ENCODE results near the gene CLEC4D.
"Not testable (repeated sequence)": the region's sequence is repeated elsewhere in the genome, so short reads cannot be mapped to it uniquely, and the experiment has no call there.

CLEC4D gene

DNA sequence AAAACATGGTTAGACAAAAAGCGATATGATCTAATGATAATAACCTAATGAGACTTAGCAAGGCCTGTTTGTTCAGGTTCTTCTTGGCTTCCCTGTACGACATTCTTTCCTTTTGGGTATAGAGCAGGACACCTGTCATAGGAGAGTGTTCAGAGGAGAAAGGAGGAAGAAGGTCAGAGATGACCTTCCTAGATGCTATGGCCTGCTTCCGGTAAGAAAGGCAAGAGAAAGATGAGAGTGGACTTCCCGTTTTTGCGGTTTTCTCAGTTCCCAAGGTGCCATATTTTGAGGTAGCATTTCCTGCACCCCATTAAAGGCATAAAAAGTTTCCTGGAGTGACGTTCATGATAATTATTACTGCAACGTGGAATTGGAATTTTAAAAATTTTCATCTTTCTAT lies 18.7 kb downstream of the CLEC4D start:
- no peak overlapping the region for H3K4me3 ChIP-seq (ENCODE audit: extremely low read depth, insufficient read depth, low read length, poor library complexity, severe bottlenecking)
- 94 to 100% methylated on average over 2 to 5 of the region's 7 CpGs for WGBS, 2 experiments (ENCODE audit: insufficient coverage in 2 of 2)

DNA sequence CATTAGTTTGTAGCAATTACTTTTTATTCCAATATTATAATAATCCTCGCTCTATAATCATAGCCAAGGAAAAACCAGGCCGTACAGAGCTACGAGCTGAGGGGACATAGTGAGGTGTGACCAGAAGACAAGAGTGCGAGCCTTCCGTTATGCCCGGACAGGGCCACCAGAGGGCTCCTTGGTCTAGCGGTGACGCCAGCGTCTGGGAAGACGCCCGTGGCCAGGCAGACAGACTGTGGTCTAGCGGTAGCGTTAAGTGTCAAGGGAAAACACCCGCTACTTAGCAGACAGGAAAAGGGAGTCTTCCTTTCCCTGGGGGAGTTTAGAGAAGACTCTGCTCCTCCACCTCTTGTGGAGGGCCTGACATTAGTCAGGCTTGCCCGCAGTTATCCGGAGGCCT lies 24.5 kb downstream of the CLEC4D start:
- not testable (repeated sequence) for H3K36me3 ChIP-seq (ENCODE audit: control insufficient read depth, insufficient read depth, low read length); H3K27ac ChIP-seq (ENCODE audit: low read depth, low read length, severe bottlenecking); H3K4me1 ChIP-seq (ENCODE audit: control insufficient read depth, insufficient read depth, low read length, poor library complexity, severe bottlenecking); H3K4me3 ChIP-seq (ENCODE audit: extremely low read depth, insufficient read depth, low read length, poor library complexity, severe bottlenecking); H3K9me3 ChIP-seq (ENCODE audit: control insufficient read depth, low read length)
- 93% methylated on average over 7 of the region's 16 CpGs; no CpG with 5 or more reads in 1 of the 2 experiments for WGBS, 2 experiments (ENCODE audit: insufficient coverage in 2 of 2)

More for the DNA sequence above, 18.7 kb downstream of the CLEC4D start:
- Histone ChIP-seq H3K9me3 (ENCODE audit: control insufficient read depth, low read length) (no peaks in the 10 kb centered on the region), H3K4me1 (ENCODE audit: control insufficient read depth, insufficient read depth, low read length, poor library complexity, severe bottlenecking) (no peaks in the 10 kb centered on the region), H3K36me3 (ENCODE audit: control insufficient read depth, insufficient read depth, low read length) (no peaks in the 10 kb centered on the region), H3K27ac (ENCODE audit: low read depth, low read length, severe bottlenecking) (no peak overlapping the region)

DNA sequence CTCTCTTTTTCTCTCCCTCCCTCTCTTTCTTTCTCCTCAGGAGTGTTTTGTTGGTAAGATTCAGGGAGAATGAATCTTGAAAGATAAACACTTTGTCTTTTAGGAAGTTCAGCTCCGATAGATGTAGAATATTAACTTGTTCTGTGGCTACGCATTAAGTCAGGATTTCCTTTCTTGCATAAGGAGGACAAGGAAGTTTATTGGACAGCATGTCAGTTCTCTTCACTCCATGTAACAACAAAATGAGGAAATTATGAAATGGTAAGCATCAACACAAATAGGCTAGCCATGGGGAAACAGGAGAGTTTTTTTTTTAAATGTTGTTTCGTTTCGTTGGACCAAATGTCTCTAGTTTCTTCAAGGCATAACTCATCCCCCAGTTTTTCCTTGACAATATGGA lies 27.5 kb downstream of the CLEC4D start, which contains the start of gene CLEC4E:
Gene CLEC4E (minus strand): TSS at position 75 of the 400 bp plus-strand sequence. CDS start 108 bp downstream, outside the sequence.
- H3K27ac ChIP-seq (ENCODE audit: low read depth, low read length, severe bottlenecking); H3K36me3 ChIP-seq (ENCODE audit: control insufficient read depth, insufficient read depth, low read length); H3K9me3 ChIP-seq (ENCODE audit: control insufficient read depth, low read length); H3K4me1 ChIP-seq (ENCODE audit: control insufficient read depth, insufficient read depth, low read length, poor library complexity, severe bottlenecking); H3K4me3 ChIP-seq (ENCODE audit: extremely low read depth, insufficient read depth, low read length, poor library complexity, severe bottlenecking): not testable (repeated sequence)
- no CpG with 5 or more reads among the region's 4 CpGs for WGBS, 2 experiments (ENCODE audit: insufficient coverage in 2 of 2)

DNA sequence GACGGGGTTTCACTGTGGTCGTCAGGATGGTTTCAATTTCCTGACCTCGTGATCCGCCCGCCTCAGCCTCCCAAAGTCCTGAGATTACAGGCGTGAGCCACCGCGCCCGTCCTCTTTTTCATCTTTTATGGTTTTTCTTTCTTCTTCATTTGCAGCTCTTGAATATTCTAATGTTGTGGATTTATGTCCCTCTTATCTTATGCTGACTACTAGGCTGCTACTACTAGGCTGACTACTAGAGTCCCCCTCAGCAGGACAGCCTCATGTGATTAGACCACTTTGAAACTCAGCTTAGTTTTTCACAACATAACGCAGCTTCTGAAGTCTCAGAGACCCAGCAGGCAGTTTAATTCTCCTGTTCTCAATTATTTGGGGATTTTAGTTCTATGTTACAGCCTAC lies 28.3 kb downstream of the CLEC4D start:
- Histone ChIP-seq H3K36me3 (ENCODE audit: control insufficient read depth, insufficient read depth, low read length) (no peaks in the 10 kb centered on the region), H3K9me3 (ENCODE audit: control insufficient read depth, low read length) (no peaks in the 10 kb centered on the region), H3K4me3 (ENCODE audit: extremely low read depth, insufficient read depth, low read length, poor library complexity, severe bottlenecking) (no peak overlapping the region), H3K27ac (ENCODE audit: low read depth, low read length, severe bottlenecking) (no peak overlapping the region), H3K4me1 (ENCODE audit: control insufficient read depth, insufficient read depth, low read length, poor library complexity, severe bottlenecking) (no peaks in the 10 kb centered on the region)
- 96% methylated on average over 8 of the region's 10 CpGs; no CpG with 5 or more reads in 1 of the 2 experiments for WGBS, 2 experiments (ENCODE audit: insufficient coverage in 2 of 2)

DNA sequence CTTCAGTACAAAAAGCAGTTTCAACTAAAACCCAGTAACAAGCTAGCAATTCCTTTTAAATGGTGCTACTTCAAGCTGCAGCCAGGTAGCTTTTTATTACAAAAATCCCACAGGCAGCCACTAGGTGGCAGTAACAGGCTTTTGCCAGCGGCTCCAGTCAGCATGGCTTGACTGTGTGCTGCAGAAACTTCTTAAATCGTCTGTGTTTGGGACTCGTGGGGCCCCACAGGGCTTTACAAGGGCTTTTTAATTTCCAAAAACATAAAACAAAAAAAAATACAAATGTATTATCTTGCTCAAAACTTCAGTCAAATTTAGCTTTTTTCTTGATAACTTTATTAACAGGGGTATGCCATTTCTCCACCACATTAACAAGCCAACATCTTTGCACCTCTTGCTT lies 31.0 kb downstream of the CLEC4D start:
- 0% methylated on average over 2 of the region's 3 CpGs; no CpG with 5 or more reads in 1 of the 2 experiments for WGBS, 2 experiments (ENCODE audit: insufficient coverage in 2 of 2)
- H3K27ac ChIP-seq (ENCODE audit: low read depth, low read length, severe bottlenecking) = no peak overlapping the region
- no peaks in the 10 kb centered on the region for H3K9me3 ChIP-seq (ENCODE audit: control insufficient read depth, low read length)
- no peak overlapping the region for H3K4me3 ChIP-seq (ENCODE audit: extremely low read depth, insufficient read depth, low read length, poor library complexity, severe bottlenecking)
- H3K36me3 ChIP-seq (ENCODE audit: control insufficient read depth, insufficient read depth, low read length) = no peaks in the 10 kb centered on the region
- no peaks in the 10 kb centered on the region for H3K4me1 ChIP-seq (ENCODE audit: control insufficient read depth, insufficient read depth, low read length, poor library complexity, severe bottlenecking)

DNA sequence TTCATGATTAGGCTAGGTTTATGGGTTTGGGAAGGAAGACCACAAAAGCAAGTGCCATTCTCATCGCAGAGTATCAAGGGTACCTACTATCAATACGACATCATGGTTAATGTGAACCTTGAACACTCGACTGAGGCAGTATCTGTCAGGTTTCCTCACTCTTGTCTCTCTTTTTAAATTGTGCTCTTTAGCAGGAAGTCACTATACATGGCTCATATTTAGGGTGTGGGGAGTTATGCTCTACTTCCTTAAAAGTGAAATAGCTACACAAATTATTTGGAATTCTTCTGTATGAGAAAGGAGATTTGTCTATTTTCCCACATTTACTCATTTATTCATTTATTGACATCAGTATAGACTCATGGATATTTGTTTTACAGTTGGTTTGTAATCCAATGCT lies 33.3 kb downstream of the CLEC4D start:
- 89 to 90% methylated on average over 2 of the region's 3 CpGs for WGBS, 2 experiments (ENCODE audit: insufficient coverage in 2 of 2)
- H3K9me3 ChIP-seq (ENCODE audit: control insufficient read depth, low read length) = no peaks in the 10 kb centered on the region

DNA sequence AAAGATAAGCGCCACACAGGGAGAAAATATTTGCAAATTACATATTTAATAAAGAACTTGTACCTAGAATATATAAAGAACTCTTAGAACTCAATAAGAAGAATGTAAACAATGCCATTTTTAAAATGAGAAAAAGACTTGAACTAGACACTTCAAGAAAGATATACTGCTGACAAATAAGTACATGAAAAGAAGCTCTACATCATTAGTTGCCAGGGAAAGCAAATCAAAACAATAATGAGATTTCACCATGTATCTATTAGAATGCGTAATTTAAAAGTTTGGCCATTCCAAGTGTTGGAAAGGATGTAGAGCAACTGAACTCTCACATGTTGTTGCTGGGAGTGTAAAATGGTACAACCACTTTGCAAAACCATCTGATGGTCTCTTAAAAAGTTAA lies 34.3 kb downstream of the CLEC4D start:
- H3K4me3 ChIP-seq (ENCODE audit: extremely low read depth, insufficient read depth, low read length, poor library complexity, severe bottlenecking) = no peak overlapping the region
- no peaks in the 10 kb centered on the region for H3K36me3 ChIP-seq (ENCODE audit: control insufficient read depth, insufficient read depth, low read length)
- no peak overlapping the region for H3K27ac ChIP-seq (ENCODE audit: low read depth, low read length, severe bottlenecking)
- no CpG with 5 or more reads among the region's 2 CpGs for WGBS, 2 experiments (ENCODE audit: insufficient coverage in 2 of 2)
- H3K4me1 ChIP-seq (ENCODE audit: control insufficient read depth, insufficient read depth, low read length, poor library complexity, severe bottlenecking) = no peaks in the 10 kb centered on the region
- H3K9me3 ChIP-seq (ENCODE audit: control insufficient read depth, low read length) = no peaks in the 10 kb centered on the region

More for the DNA sequence above, 33.3 kb downstream of the CLEC4D start:
- H3K27ac ChIP-seq (ENCODE audit: low read depth, low read length, severe bottlenecking) = no peak overlapping the region
- H3K36me3 ChIP-seq (ENCODE audit: control insufficient read depth, insufficient read depth, low read length) = no peaks in the 10 kb centered on the region
- H3K4me3 ChIP-seq (ENCODE audit: extremely low read depth, insufficient read depth, low read length, poor library complexity, severe bottlenecking) = no peak overlapping the region
- H3K4me1 ChIP-seq (ENCODE audit: control insufficient read depth, insufficient read depth, low read length, poor library complexity, severe bottlenecking) = no peaks in the 10 kb centered on the region

DNA sequence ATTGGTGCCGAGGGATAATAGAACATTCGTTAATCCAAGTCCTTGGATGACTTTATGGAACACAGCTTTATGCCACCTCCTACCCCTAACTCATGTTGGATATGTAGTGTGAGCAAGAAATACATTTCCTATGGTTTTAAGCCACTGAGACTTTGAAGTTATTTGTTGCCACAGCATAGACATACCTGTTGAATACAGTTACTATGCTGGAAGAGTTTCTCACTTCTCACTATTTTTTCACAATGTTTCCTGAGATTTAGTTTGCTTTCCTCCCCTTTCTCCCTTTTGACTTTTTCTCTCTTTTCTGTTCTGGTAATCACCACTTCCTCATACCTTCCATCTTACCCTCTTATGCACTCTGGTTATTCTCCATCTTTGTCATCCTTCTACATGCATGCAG lies 34.9 kb downstream of the CLEC4D start:
- no peaks in the 10 kb centered on the region for H3K36me3 ChIP-seq (ENCODE audit: control insufficient read depth, insufficient read depth, low read length)
- H3K9me3 ChIP-seq (ENCODE audit: control insufficient read depth, low read length) = no peaks in the 10 kb centered on the region
- no peak overlapping the region for H3K4me3 ChIP-seq (ENCODE audit: extremely low read depth, insufficient read depth, low read length, poor library complexity, severe bottlenecking)
- no CpG with 5 or more reads among the region's 2 CpGs for WGBS, 2 experiments (ENCODE audit: insufficient coverage in 2 of 2)
- H3K27ac ChIP-seq (ENCODE audit: low read depth, low read length, severe bottlenecking) = no peak overlapping the region
- no peaks in the 10 kb centered on the region for H3K4me1 ChIP-seq (ENCODE audit: control insufficient read depth, insufficient read depth, low read length, poor library complexity, severe bottlenecking)

DNA sequence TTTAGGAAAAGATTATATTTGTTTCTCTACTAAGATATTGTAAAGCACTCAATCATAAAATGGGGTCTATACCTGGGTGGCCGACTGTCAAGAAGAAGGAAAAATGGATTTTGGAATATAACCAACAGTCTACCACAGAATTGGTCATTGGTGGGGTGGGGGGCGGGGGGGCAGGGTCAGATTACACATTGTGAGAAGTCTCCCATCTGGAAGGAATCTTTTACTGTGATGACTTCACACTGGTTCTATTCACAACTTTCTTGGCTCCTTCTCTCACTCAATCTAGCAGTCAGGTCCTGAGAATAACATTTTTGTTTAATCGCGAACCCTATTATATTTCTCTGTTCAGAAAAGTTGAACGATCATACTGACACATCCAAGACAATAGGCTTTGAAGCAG lies 36.1 kb downstream of the CLEC4D start:
- H3K4me3 ChIP-seq (ENCODE audit: extremely low read depth, insufficient read depth, low read length, poor library complexity, severe bottlenecking) = no peak overlapping the region
- H3K27ac ChIP-seq (ENCODE audit: low read depth, low read length, severe bottlenecking) = no peak overlapping the region
- no peaks in the 10 kb centered on the region for H3K9me3 ChIP-seq (ENCODE audit: control insufficient read depth, low read length)
- no peaks in the 10 kb centered on the region for H3K4me1 ChIP-seq (ENCODE audit: control insufficient read depth, insufficient read depth, low read length, poor library complexity, severe bottlenecking)
- 97 to 100% methylated on average over 3 of the region's 5 CpGs for WGBS, 2 experiments (ENCODE audit: insufficient coverage in 2 of 2)
- no peaks in the 10 kb centered on the region for H3K36me3 ChIP-seq (ENCODE audit: control insufficient read depth, insufficient read depth, low read length)

DNA sequence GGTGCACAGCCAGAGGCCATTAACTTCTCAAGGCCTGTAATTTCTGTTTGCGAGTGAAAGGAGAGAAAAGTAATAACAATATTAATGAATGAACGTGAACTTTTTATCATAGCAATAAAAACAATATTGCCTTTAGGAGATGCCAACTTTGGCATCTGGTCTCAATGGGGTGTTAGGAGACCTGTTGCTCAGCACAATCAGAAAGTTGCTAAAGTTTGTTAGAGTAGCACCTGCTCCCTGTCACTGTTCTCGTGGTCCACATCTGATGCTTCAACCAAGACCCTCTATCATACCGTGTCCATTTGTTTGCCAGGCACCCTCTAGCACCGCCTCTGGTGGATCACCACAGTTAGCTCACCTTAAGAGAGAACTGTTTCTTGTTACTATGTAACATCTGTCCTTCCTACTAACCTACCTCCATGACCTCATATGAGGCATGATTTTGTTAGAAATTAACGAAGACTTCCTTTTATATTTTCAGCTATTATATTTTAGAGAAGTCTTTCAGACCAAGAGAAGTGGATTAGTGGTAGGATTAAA lies 39.9 kb downstream of the CLEC4D start:
- Histone ChIP-seq H3K36me3 (ENCODE audit: control insufficient read depth, insufficient read depth, low read length) (no peaks in the 10 kb centered on the region), H3K27ac (ENCODE audit: low read depth, low read length, severe bottlenecking) (no peak overlapping the region), H3K4me1 (ENCODE audit: control insufficient read depth, insufficient read depth, low read length, poor library complexity, severe bottlenecking) (no peaks in the 10 kb centered on the region), H3K9me3 (ENCODE audit: control insufficient read depth, low read length) (no peaks in the 10 kb centered on the region), H3K4me3 (ENCODE audit: extremely low read depth, insufficient read depth, low read length, poor library complexity, severe bottlenecking) (no peak overlapping the region)
- 80 to 88% methylated on average over 2 to 3 of the region's 6 CpGs for WGBS, 2 experiments (ENCODE audit: insufficient coverage in 2 of 2)

DNA sequence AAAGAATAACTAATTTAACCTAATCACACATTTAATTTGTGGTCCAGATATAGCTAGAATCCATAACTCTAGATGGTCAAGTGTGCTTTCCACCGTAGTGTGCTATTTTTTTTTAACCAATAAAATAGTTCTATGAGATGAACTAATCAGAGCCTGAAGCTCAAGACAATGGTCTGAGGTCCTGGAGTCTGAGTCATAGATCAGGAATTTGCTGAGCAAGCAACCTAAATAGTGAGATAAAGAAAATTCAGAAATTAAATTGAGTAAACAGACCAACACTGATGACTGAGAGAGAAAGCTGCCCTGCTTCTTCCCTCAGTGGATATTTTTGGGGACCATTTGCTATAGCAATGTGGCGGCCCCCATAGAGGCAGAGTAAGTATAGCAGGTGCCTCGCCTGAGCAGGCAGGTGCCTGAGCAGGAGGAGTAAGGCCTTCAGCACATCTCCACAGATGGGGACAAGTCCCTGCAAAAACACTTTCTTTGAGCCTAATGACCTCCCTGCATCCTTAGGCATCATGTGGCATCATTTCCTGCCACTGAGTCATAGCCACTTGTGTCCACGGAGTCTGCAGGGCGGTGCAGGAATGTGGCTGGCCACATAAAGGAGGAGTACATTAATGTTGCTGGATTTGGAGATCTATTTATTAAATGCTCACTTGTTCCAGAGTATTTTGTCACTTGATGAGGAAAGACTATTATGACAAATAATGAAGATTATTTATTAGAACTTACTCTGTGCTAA lies 41.3 kb downstream of the CLEC4D start:
- 91 to 100% methylated on average over 4 of the region's 5 CpGs for WGBS, 2 experiments (ENCODE audit: insufficient coverage in 2 of 2)
- H3K36me3 ChIP-seq (ENCODE audit: control insufficient read depth, insufficient read depth, low read length) = no peaks in the 10 kb centered on the region
- H3K27ac ChIP-seq (ENCODE audit: low read depth, low read length, severe bottlenecking) = peak overlapping the region; percentile 73
- H3K4me1 ChIP-seq (ENCODE audit: control insufficient read depth, insufficient read depth, low read length, poor library complexity, severe bottlenecking) = no peaks in the 10 kb centered on the region
- no peak overlapping the region for H3K4me3 ChIP-seq (ENCODE audit: extremely low read depth, insufficient read depth, low read length, poor library complexity, severe bottlenecking)
- H3K9me3 ChIP-seq (ENCODE audit: control insufficient read depth, low read length) = no peaks in the 10 kb centered on the region
